Lung (tissue), 12 donors: ENCODE results near the gene MT1G. TPM values are rescaled to one million over a fixed set of nuclear protein-coding genes. Genes with fewer than 3 reads are reported as not detected.

ENCODE experiments used
- ATAC-seq: fragments of 200-7000 bp; cut with Tn5 transposase; one replicate; pipeline ENCODE4 v1.9.1; 2020; ENCODE audit warnings: moderate number of reproducible peaks; ENCODE audit not compliant: insufficient read depth, low FRiP score
- DNase-seq, 3 donors: peaks; one replicate each; pipeline ENCODE4 v3.0.0-alpha.2; 2013 to 2017
- H3K27ac ChIP-seq, 2 donors: one replicate each; pipeline ENCODE4 v1.5.1; 2013; ENCODE audit warnings: mild to moderate bottlenecking in 2 of 2, moderate library complexity in 2 of 2, control low read depth in 1 of 2, inconsistent platforms in 1 of 2, low read depth in 1 of 2, low read length in 1 of 2
- H3K27me3 ChIP-seq, 3 donors: one replicate each; pipeline ENCODE4 v1.5.1; 2013; ENCODE audit warnings: low read length in 2 of 3; ENCODE audit not compliant: control insufficient read depth in 3 of 3, insufficient read depth in 3 of 3
- H3K36me3 ChIP-seq, 4 donors: one replicate each; pipeline ENCODE4 v1.5.1; 2013; ENCODE audit warnings: low read length in 4 of 4, mild to moderate bottlenecking in 1 of 4, moderate library complexity in 1 of 4; ENCODE audit not compliant: control insufficient read depth in 4 of 4, insufficient read depth in 4 of 4
- H3K4me1 ChIP-seq, 5 donors: one replicate each; pipeline ENCODE4 v1.5.1; 2013; ENCODE audit warnings: low read length in 5 of 5, mild to moderate bottlenecking in 2 of 5, moderate library complexity in 1 of 5; ENCODE audit not compliant: control insufficient read depth in 5 of 5, insufficient read depth in 5 of 5
- H3K4me3 ChIP-seq: one replicate; pipeline ENCODE4 v1.5.1; 2013; ENCODE audit warnings: mild to moderate bottlenecking, control low read depth, moderate library complexity
- H3K9ac ChIP-seq, 2 donors: one replicate each; pipeline ENCODE4 v1.5.1; 2013; ENCODE audit warnings: low read length in 2 of 2, control low read depth in 1 of 2; ENCODE audit not compliant: insufficient read depth in 1 of 2
- H3K9me3 ChIP-seq, 4 donors: one replicate each; pipeline ENCODE4 v1.5.1; 2013; ENCODE audit warnings: low read length in 3 of 4, mild to moderate bottlenecking in 1 of 4, moderate library complexity in 1 of 4; ENCODE audit not compliant: control insufficient read depth in 4 of 4, insufficient read depth in 3 of 4
- CTCF ChIP-seq: IDR thresholded peaks from 2 replicates; pipeline ENCODE4 v1.5.1; 2012; ENCODE audit warnings: mild to moderate bottlenecking; ENCODE audit errors: control extremely low read depth, extremely low read depth
- WGBS, 2 donors: extraction: QIAGEN DNeasy Blood & Tissue Kit; methylation state at CpG; one replicate each; pipeline ENCODE4 v1.1.7; 2013; 5-methylcytosine and 5-hydroxymethylcytosine counted together
- polyA plus RNA-seq, 2 donors: library from polyadenylated mRNA; stranded (reverse); fragments of 200-250 nt; gene quantifications; one replicate each; pipeline ENCODE4 v1.2.1, GENCODE V29; 2013
- total RNA-seq, 2 donors: library from RNA; depleted of rRNA in 1 of 2; stranded (reverse); fragments of >200 nt in 1 of 2; gene quantifications; one replicate each; pipeline ENCODE4 v1.2.1, GENCODE V29; 2014 to 2021
- donor health status: control.
- donor health status: control.
- donor health status: Bipolar disorder and iron deficiency.
- donor health status: healthy.
- donor health status: DM: yes; HTN: yes; CAD: no.

The MT1G gene
- total and polyA plus RNA-seq, 4 donors, result 3.5 to 140 (median 78.0) TPM

DNA sequence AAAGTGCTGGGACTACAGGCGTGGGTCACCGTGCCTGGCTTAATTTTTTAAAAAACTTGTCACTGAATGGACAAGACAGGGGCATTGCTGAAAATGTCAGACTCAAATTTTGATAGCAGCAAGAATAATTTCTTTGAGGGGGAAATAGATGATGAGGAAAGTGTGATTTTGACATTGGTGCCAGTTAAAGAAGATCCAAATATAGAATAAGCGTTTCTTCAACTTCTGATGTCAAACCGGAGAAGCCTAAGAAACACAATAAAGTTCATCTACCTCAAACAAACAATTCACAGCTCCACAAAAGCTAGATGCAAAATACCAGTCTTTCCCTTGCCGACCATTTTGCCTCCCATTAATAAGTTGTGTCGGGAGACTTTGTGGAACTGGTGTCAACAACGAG is 18.9 kb upstream of the MT1G start:
- peaks cover 0 to 2% (median 0%) of the 10 kb centered on the region in 4 donors for H3K36me3 ChIP-seq
- WGBS, 2 donors, result 97% methylated on average over 7 of the region's 7 CpGs
- DNase-seq (no peak), ATAC-seq (no peak)
- no peak for TF ChIP-seq CTCF
- H3K4me1 ChIP-seq, result peaks cover 0 to 15% (median 2%) of the 10 kb centered on the region in 5 donors
- H3K9ac ChIP-seq, result no peak overlapping the region
- no peak overlapping the region for H3K27ac ChIP-seq
- H3K27me3 ChIP-seq, result no peaks in the 10 kb centered on the region
- H3K9me3 ChIP-seq, result no peaks in the 10 kb centered on the region
- no peak overlapping the region for H3K4me3 ChIP-seq

GRCh38 chr16:56684926-56685590 is 17.2 kb upstream of the MT1G start:
- no peak for TF ChIP-seq CTCF
- H3K9me3 ChIP-seq, result no peaks in the 10 kb centered on the region
- H3K4me3 ChIP-seq, result no peak overlapping the region
- no peaks in the 10 kb centered on the region for H3K27me3 ChIP-seq
- ATAC-seq (no peak), DNase-seq (no peak)
- H3K9ac ChIP-seq, result no peak overlapping the region
- 89 to 90% methylated on average over 4 of the region's 4 CpGs for WGBS, 2 donors
- peaks cover 0 to 15% (median 2%) of the 10 kb centered on the region in 5 donors for H3K4me1 ChIP-seq
- peaks cover 0 to 2% (median 0%) of the 10 kb centered on the region in 4 donors for H3K36me3 ChIP-seq
- no peak overlapping the region for H3K27ac ChIP-seq

DNA sequence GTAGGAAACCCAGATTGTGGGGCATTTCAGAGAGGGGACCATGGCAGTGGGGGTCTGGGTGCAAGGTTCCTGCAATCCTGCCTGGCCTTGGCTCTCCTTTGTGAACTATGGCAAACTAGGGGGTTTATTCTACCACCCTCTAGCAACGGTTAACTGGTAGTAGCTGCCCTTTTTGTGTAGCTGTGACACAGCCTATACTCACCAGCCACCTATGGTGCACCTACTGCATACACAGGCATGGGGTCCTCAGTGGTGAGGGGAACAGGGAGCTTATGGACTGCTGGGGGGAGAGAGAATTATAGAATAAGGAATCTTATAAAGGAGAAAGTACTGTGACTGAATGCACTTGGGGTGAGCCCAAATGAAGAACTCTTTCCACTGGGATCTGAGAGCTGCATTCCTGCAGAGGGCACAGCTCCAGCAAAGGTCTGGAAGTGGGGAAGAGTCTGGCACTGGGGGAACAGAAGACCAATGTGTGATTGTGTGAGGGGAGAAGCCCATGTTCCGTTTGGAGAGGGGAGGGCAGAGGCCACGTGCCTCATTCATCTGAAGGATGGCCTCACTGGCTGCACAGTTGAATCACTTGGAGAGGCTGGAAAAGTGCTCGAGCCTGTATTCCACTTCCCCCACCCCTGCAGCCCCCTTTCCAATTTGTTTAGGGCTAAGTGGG is 16.5 kb upstream of the MT1G start:
- 80 to 94% methylated on average over 4 of the region's 4 CpGs for WGBS, 2 donors
- ATAC-seq, result no peak
- no peak for TF ChIP-seq CTCF
- Histone ChIP-seq H3K27me3 (no peaks in the 10 kb centered on the region), H3K27ac (no peak overlapping the region), H3K9me3 (no peaks in the 10 kb centered on the region), H3K4me3 (no peak overlapping the region), H3K4me1 (peaks cover 0 to 15% (median 2%) of the 10 kb centered on the region in 5 donors), H3K9ac (no peak overlapping the region), H3K36me3 (peaks cover 0 to 2% (median 0%) of the 10 kb centered on the region in 4 donors)
- no peak for DNase-seq
